Tibial artery (tissue), 4 donors: ENCODE data around the gene USPL1.

Source experiments
- DNase-seq, 2 donors: peaks; one replicate each; pipeline ENCODE4 v3.0.0-alpha.2; 2019
- H3K27ac ChIP-seq, 2 donors: fragments of 200-600 bp; sonication (generic) in 1 of 2; 1 replicate in 1 of 2; 2 replicates in 1 of 2; pipeline ENCODE4 v1.5.1; 2018 to 2019; ENCODE audit warnings: mild to moderate bottlenecking in 1 of 2
- H3K27me3 ChIP-seq, 2 donors: fragments of 200-600 bp; sonication (generic) in 1 of 2; one replicate each; pipeline versions ENCODE4 v1.5.1 to v1.6.0; 2016 to 2019
- H3K36me3 ChIP-seq, 3 donors: fragments of 200-600 bp; sonication (generic) in 2 of 3; one replicate each; pipeline ENCODE4 v1.5.1; 2016 to 2019; ENCODE audit warnings: mild to moderate bottlenecking in 2 of 3
- H3K4me1 ChIP-seq, 4 donors: fragments of 200-600 bp; sonication (generic) in 2 of 4; 1 replicate in 3 of 4; 2 replicates in 1 of 4; pipeline ENCODE4 v1.5.1; 2016 to 2019
- H3K4me3 ChIP-seq, 2 donors: fragments of 200-600 bp; sonication (generic) in 1 of 2; 1 replicate in 1 of 2; 2 replicates in 1 of 2; pipeline ENCODE4 v1.5.1; 2018 to 2019; ENCODE audit warnings: mild to moderate bottlenecking in 2 of 2
- H3K9me3 ChIP-seq, 3 donors: fragments of 200-600 bp; sonication (generic) in 1 of 3; one replicate each; pipeline ENCODE4 v1.5.1; 2016 to 2019
- intact Hi-C: fragments of 100-400 bp; cut with DNase I; formaldehyde crosslinking; loops from one replicate; pipeline ENCODE4 v1.15.0; 2023; ENCODE audit warnings: low total_unique reads
- TF ChIP-seq, protein P1 (sequence below), 2 experiments: fragments of 200-600 bp in 1 of 2; fragments of 450-650 bp in 1 of 2; IDR thresholded peaks; one replicate each; pipeline ENCODE4 v1.5.1; 2017 to 2019; ENCODE audit warnings: antibody characterized with exemption in 2 of 2, mild to moderate bottlenecking in 1 of 2, moderate library complexity in 1 of 2

USPL1 gene

DNA sequence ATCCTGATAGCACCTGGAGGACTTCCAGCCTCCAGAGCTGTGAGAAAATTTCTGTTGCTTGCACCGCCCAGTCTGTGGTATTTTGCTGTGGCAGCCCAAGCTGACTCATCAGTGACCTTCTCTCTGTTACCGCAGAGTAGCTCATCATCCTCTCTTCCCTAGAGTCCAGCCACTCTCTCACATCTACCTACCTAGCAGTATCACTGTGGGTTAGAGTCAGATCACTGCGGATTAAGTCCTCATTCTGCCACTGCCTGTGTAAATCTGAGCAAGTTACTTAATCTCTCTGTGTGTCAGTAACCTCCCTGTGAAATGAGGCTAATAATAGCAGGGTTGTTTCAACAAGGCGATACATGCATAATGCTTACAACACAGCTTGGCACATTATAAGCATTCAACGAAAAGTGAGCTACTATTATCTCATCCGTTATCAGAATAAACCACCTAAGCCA lies 40.3 kb upstream of the USPL1 start:
- H3K9me3 ChIP-seq, result no peaks in the 10 kb centered on the region
- peaks cover 0 to 1% (median under 1%) of the 10 kb centered on the region in 4 donors for H3K4me1 ChIP-seq
- H3K27me3 ChIP-seq, result no peaks in the 10 kb centered on the region
- H3K4me3 ChIP-seq, result no peak overlapping the region
- no peak overlapping the region for H3K27ac ChIP-seq
- H3K36me3 ChIP-seq, result no peaks in the 10 kb centered on the region
- TF ChIP-seq, protein P1, sequence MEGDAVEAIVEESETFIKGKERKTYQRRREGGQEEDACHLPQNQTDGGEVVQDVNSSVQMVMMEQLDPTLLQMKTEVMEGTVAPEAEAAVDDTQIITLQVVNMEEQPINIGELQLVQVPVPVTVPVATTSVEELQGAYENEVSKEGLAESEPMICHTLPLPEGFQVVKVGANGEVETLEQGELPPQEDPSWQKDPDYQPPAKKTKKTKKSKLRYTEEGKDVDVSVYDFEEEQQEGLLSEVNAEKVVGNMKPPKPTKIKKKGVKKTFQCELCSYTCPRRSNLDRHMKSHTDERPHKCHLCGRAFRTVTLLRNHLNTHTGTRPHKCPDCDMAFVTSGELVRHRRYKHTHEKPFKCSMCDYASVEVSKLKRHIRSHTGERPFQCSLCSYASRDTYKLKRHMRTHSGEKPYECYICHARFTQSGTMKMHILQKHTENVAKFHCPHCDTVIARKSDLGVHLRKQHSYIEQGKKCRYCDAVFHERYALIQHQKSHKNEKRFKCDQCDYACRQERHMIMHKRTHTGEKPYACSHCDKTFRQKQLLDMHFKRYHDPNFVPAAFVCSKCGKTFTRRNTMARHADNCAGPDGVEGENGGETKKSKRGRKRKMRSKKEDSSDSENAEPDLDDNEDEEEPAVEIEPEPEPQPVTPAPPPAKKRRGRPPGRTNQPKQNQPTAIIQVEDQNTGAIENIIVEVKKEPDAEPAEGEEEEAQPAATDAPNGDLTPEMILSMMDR (IDR thresholded peaks at IDR 0.05), result no peak
- intact Hi-C loops, result no loop called here
- DNase-seq, result no peak

DNA sequence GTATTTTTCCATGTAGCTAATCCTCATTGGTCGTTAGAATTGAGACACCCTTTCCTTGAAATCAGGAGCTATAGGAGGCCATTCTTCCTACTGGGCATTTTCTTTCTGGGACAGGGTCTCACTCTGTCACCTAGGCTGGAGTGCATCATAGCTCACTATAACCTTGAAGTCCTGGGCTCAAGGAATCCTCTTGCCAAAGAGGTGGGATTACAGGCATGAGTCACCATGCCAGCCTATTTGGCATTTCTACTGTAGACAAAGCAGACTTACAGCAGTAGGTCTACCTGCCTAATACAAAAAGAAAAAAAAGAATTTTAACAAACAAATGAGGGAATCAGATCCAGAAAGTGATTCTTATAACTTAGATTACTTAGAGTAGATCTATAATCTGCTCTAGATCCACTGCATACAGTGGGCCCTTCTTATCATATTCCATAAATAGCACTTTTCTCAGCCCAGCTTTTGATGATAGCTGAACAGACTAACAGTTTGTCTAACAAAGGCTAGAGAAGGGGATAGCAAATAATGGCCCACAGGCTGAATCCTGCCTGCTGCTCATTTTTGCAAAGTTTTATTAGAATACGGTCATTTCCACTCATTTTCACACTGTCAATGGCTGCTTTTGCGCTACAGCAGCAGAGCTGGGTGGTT lies 36.7 kb upstream of the USPL1 start:
- H3K27ac ChIP-seq, result no peak overlapping the region
- H3K4me3 ChIP-seq, result no peak overlapping the region
- intact Hi-C loops, result no loop called here
- no peak for DNase-seq
- no peaks in the 10 kb centered on the region for H3K9me3 ChIP-seq
- H3K36me3 ChIP-seq, result no peaks in the 10 kb centered on the region
- H3K4me1 ChIP-seq, result no peaks in the 10 kb centered on the region
- H3K27me3 ChIP-seq, result no peaks in the 10 kb centered on the region
- TF ChIP-seq, protein P1 (IDR thresholded peaks at IDR 0.05), result no peak

DNA sequence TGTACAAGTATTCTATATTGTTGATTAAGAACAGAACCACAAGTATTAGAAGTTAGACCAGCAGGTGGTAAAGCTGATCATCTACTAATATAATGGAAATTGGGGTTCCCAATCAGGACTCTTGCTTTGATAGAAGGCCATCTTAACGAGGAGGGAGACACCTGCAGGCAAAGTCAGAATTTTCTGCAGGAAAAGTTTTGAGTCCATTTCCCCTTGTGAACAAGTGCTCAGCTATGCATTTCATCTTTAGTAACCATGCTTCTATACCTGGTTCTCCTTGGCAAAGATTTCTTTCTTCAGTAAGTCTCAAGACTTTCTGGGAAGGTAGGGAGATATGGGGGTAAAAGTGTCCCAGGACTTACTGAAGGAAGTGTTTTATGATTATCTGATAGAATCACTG lies 36.1 kb upstream of the USPL1 start:
- H3K27ac ChIP-seq, result no peak overlapping the region

DNA sequence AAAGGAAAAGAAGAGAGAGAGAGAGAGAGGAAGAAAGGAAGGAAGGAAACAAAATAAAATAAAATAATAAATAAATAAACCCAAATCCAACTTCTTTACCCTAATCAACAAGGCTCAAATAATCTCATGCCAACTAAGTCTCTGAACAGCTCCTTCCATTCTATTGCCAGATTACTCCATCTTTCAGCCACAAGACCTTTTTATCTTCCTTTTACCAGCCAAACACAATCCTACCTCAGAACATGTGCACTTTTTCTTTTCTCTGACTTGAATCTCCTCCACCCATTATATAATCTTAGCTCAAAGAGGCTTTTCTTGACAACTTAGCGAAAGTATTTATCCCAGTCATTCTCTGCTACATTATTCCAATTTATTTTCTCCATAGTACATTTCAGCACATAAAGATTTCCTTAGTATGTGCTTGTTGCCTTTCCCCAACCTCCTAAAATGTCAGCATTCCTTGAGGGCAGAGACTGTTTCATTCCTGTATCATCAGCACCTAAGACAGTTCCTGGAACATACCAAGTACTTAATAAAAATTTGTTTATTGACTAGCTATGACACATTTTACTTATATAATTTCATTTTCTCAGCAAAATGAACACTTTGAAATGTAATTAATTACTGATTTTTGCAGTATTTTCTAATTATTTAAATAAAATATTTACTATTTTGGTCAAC lies 33.5 kb upstream of the USPL1 start:
- intact Hi-C loops, result no loop called here
- TF ChIP-seq, protein P1 (IDR thresholded peaks at IDR 0.05), result no peak
- Histone ChIP-seq H3K27me3 (no peaks in the 10 kb centered on the region), H3K27ac (no peak overlapping the region), H3K36me3 (no peaks in the 10 kb centered on the region), H3K4me1 (no peaks in the 10 kb centered on the region), H3K4me3 (no peak overlapping the region), H3K9me3 (no peaks in the 10 kb centered on the region)
- no peak for DNase-seq

More for the DNA sequence above, 36.1 kb upstream of the USPL1 start:
- H3K27me3 ChIP-seq, result no peaks in the 10 kb centered on the region
- no peaks in the 10 kb centered on the region for H3K4me1 ChIP-seq
- no peaks in the 10 kb centered on the region for H3K9me3 ChIP-seq
- DNase-seq, result no peak
- no peaks in the 10 kb centered on the region for H3K36me3 ChIP-seq
- intact Hi-C loops, result no loop called here
- no peak overlapping the region for H3K4me3 ChIP-seq
- TF ChIP-seq, protein P1 (IDR thresholded peaks at IDR 0.05), result no peak

DNA sequence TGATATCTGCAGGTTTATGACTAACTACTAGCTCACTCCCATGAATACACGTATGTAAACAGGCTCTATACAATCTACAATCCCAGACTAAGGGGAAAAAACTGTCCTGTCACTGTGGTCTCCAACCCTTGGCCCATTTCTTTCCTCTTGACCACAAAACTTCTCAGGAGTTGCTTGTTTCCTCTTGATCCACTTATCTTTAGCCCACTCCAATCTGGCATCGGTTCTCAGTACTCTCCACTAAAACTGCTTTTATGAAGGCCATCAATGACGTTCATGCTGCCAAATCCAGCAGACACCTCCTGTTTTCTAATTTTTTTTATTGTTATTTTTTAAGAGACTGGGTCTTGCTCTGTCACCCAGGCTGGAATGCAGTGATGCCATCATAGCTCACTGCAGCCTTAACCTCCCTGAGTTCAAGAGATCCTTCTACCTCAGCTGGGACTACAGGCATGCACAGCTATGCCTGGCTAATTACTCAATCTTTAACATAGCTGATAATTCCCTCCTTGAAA lies 31.9 kb upstream of the USPL1 start:
- no peak for DNase-seq
- H3K27me3 ChIP-seq, result no peaks in the 10 kb centered on the region
- TF ChIP-seq, protein P1 (IDR thresholded peaks at IDR 0.05), result no peak
- H3K36me3 ChIP-seq, result no peaks in the 10 kb centered on the region
- intact Hi-C loops, result no loop called here
- no peaks in the 10 kb centered on the region for H3K9me3 ChIP-seq
- no peaks in the 10 kb centered on the region for H3K4me1 ChIP-seq
- H3K27ac ChIP-seq, result no peak overlapping the region
- H3K4me3 ChIP-seq, result no peak overlapping the region
